ENCODE measurements around the gene CGGBP1. TPM values are rescaled to one million over a fixed set of nuclear protein-coding genes. Genes with fewer than 3 reads are reported as not detected.
A peak's percentile ranks its signal among the peaks of the same experiment; 100 is the strongest.

The CGGBP1 gene
- total RNA-seq, 3 donors from 2014 or later: 63.5 to 69.5 (median 64.2) TPM

GRCh38 chr3:88076712-88077111 lies 17.9 kb upstream of the CGGBP1 start:
- intact Hi-C loops (cut with DNase I; ENCODE audit: low total_unique reads): no loop called here
- H3K27me3 ChIP-seq: no peaks in the 10 kb centered on the region
- H3K27ac ChIP-seq: no peak overlapping the region
- no peak overlapping the region for H3K4me3 ChIP-seq
- TF ChIP-seq, protein P1, sequence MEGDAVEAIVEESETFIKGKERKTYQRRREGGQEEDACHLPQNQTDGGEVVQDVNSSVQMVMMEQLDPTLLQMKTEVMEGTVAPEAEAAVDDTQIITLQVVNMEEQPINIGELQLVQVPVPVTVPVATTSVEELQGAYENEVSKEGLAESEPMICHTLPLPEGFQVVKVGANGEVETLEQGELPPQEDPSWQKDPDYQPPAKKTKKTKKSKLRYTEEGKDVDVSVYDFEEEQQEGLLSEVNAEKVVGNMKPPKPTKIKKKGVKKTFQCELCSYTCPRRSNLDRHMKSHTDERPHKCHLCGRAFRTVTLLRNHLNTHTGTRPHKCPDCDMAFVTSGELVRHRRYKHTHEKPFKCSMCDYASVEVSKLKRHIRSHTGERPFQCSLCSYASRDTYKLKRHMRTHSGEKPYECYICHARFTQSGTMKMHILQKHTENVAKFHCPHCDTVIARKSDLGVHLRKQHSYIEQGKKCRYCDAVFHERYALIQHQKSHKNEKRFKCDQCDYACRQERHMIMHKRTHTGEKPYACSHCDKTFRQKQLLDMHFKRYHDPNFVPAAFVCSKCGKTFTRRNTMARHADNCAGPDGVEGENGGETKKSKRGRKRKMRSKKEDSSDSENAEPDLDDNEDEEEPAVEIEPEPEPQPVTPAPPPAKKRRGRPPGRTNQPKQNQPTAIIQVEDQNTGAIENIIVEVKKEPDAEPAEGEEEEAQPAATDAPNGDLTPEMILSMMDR (IDR thresholded peaks at IDR 0.05): no peak
- TF ChIP-seq POLR2AphosphoS5 (IDR thresholded peaks at IDR 0.05) (no peak), POLR2A (IDR thresholded peaks at IDR 0.05) (no peak)
- no peaks in the 10 kb centered on the region for H3K36me3 ChIP-seq
- no peaks in the 10 kb centered on the region for H3K9me3 ChIP-seq
- H3K4me1 ChIP-seq: no peaks in the 10 kb centered on the region
- DNase-seq (ENCODE audit: low spot score in 2 of 2): no peak

DNA sequence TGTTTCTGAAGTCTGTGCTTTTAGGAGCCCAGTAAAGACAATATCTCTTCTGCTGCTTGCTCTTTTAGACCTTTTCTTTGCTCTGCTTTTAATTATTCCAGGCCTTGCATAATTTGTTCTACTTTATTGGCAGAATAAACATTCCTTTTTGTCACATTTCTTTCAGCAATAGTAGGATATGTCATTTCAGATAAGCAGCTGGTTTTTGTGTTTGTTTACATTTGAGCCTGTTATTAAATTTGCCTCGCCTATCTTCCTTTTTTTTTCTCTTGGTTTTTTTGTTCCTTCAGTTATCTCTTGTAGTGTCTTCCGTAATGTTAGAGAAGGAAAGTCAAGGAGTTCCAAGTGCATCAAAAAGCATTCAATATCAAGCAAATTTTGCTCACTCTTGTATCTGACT lies 16.7 kb upstream of the CGGBP1 start:
- no peaks in the 10 kb centered on the region for H3K36me3 ChIP-seq
- H3K27me3 ChIP-seq: no peaks in the 10 kb centered on the region
- no peak for DNase-seq (ENCODE audit: low spot score in 2 of 2)
- H3K4me1 ChIP-seq: no peaks in the 10 kb centered on the region
- TF ChIP-seq POLR2AphosphoS5 (IDR thresholded peaks at IDR 0.05): no peak
- TF ChIP-seq, protein P1 (IDR thresholded peaks at IDR 0.05): no peak
- intact Hi-C loops (cut with DNase I; ENCODE audit: low total_unique reads): no loop called here
- no peaks in the 10 kb centered on the region for H3K9me3 ChIP-seq
- no peak overlapping the region for H3K4me3 ChIP-seq
- H3K27ac ChIP-seq: no peak overlapping the region

GRCh38 chr3:88075072-88075471 lies 16.3 kb upstream of the CGGBP1 start:
- intact Hi-C loops (cut with DNase I; ENCODE audit: low total_unique reads): no loop called here
- no peak overlapping the region for H3K27ac ChIP-seq

GRCh38 chr3:88061746-88062145 lies 2.9 kb upstream of the CGGBP1 start:
- Histone ChIP-seq H3K27ac (no peak overlapping the region), H3K9me3 (no peaks in the 10 kb centered on the region), H3K27me3 (no peaks in the 10 kb centered on the region), H3K36me3 (no peaks in the 10 kb centered on the region), H3K4me1 (peaks cover 0 to 12% of the 10 kb centered on the region in 2 donors), H3K4me3 (peak overlapping the region in 1 of 3 donors; percentile 4)
- DNase-seq (ENCODE audit: low spot score in 2 of 2): no peak
- intact Hi-C loops (cut with DNase I; ENCODE audit: low total_unique reads): no loop called here
- TF ChIP-seq, protein P1 (IDR thresholded peaks at IDR 0.05): no peak
- TF ChIP-seq POLR2A (IDR thresholded peaks at IDR 0.05) (no peak), POLR2AphosphoS5 (IDR thresholded peaks at IDR 0.05) (no peak)

More at GRCh38 chr3:88075072-88075471, 16.3 kb upstream of the CGGBP1 start:
- Histone ChIP-seq H3K4me3 (no peak overlapping the region), H3K9me3 (no peaks in the 10 kb centered on the region), H3K4me1 (no peaks in the 10 kb centered on the region), H3K27me3 (no peaks in the 10 kb centered on the region), H3K36me3 (no peaks in the 10 kb centered on the region)
- DNase-seq (ENCODE audit: low spot score in 2 of 2): no peak
- TF ChIP-seq, protein P1 (IDR thresholded peaks at IDR 0.05): no peak
- TF ChIP-seq POLR2AphosphoS5 (IDR thresholded peaks at IDR 0.05) (no peak), POLR2A (IDR thresholded peaks at IDR 0.05) (no peak)

DNA sequence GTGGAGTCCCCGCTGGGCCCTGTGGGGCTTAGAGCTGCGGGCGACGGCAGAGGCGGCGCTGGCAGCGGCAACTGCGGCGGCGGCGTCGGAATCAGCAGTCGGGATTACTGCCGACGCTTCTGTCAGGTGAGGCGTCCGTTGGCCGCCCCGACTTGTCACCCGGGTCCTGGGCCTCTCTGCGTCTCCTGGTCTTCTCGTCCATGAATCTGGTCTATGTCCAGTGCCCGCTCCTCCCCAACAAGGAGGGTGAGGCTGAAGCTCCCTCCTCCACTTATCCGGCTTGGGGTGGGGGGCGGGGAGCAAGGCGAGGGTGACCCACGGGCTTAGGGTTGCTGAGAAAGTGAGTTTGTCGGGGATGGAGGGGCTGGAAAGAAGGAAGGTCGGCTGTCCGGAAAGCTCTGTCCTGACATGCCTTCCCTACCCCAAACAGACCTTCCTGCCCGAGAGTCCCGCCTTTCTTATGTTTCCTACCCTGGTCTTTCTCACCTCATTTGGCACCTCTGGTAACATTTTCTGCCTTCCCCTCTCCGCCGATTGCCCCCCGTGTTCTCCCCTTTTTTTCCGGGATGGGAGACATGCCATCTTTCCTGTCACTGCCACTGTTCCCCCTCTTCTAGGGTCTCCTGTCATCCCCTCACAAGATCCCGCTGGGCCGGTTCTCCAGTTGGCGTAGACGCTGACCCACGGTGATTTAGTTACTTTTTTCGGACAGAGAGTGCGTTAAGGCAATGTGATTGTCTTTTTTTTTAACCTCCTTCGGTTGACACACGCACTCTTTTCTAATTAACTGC lies 770 bp upstream of the CGGBP1 start:
- no peaks in the 10 kb centered on the region for H3K27me3 ChIP-seq
- H3K9me3 ChIP-seq: no peaks in the 10 kb centered on the region
- DNase-seq (ENCODE audit: low spot score in 2 of 2): no peak
- peak overlapping the region; percentile 86 to 100 (median 87) for H3K4me3 ChIP-seq
- intact Hi-C loops (cut with DNase I; ENCODE audit: low total_unique reads): no loop called here
- peak overlapping the region; percentile 96 to 98 for H3K27ac ChIP-seq
- H3K36me3 ChIP-seq: no peaks in the 10 kb centered on the region
- H3K4me1 ChIP-seq: peaks cover 0 to 12% of the 10 kb centered on the region in 2 donors
- TF ChIP-seq POLR2AphosphoS5 (IDR thresholded peaks at IDR 0.05) (no peak), POLR2A (IDR thresholded peaks at IDR 0.05) (no peak)
- TF ChIP-seq, protein P1 (IDR thresholded peaks at IDR 0.05): no peak
